GM23248 (cell line): ENCODE results near the gene STAM2.

ENCODE experiments used
- EZH2 ChIP-seq: fragments of 200-600 bp; sonication (generic); IDR thresholded peaks from 2 replicates; pipeline ENCODE4 v1.6.1; 2018; ENCODE audit warnings: antibody characterized with exemption, mild to moderate bottlenecking; ENCODE audit not compliant: insufficient read depth, poor library complexity, severe bottlenecking
- EZH2phosphoT487 ChIP-seq: fragments of 200-600 bp; sonication (generic); IDR thresholded peaks from 2 replicates; pipeline ENCODE4 v1.6.1; 2018; ENCODE audit warnings: antibody characterized with exemption, moderate library complexity, mild to moderate bottlenecking, low read depth; ENCODE audit not compliant: insufficient read depth

DNA sequence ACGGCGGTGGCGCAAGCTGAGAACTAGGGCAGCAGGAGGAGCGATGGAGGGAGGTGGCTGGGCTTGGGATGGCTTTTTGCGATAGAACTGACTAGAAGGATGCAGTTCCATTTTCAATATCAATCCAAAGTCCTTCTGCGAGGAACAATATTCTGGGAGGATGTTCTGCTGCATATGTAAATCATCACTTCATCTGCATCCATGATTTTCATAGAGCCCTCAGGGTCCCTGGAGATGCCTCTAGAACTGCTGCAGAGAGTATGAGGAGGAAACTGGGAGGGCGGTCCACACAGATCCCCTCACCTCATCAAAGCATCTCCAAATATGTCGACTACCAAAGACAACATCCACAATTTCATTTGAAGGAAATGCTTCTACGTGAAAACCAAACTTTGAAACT, 97.5 kb downstream of the STAM2 start:
- TF ChIP-seq EZH2 (no peak), EZH2phosphoT487 (no peak)
